G401 (cell line): ENCODE results near the gene CNTRL. TPM values are rescaled to one million over a fixed set of nuclear protein-coding genes. Genes with fewer than 3 reads are reported as not detected.
"Not testable (repeated sequence)": the region's sequence is repeated elsewhere in the genome, so short reads cannot be mapped to it uniquely, and the experiment has no call there.

Experiments
- DNase-seq: peaks from one replicate; pipeline ENCODE4 v3.0.0-alpha.2; 2015; ENCODE audit warnings: low spot score
- in situ Hi-C: cut with HindIII; loops from 2 replicates; pipeline ENCODE4 v1.10.0; 2016; ENCODE audit warnings: low sequenced_read_pairs, mixed read lengths
- total RNA-seq: library from RNA; depleted of rRNA; stranded (reverse); fragments of >200 nt; shearing (Covaris generic); gene quantifications from 2 replicates; pipeline ENCODE4 v1.2.3, GENCODE V29; 2014

CNTRL gene
- total RNA-seq, 1 experiment from 2014 or later: 9.6 TPM

- no peak for DNase-seq
- in situ Hi-C loops: no loop called here
Observed at GRCh38 chr9:121168052-121168451, 93.3 kb downstream of the CNTRL start.

- in situ Hi-C loops: no loop called here
- no peak for DNase-seq
Observed at GRCh38 chr9:121169094-121169601, 94.4 kb downstream of the CNTRL start.

GRCh38 chr9:121171236-121171635, 96.5 kb downstream of the CNTRL start:
- in situ Hi-C loops: no loop called here

GRCh38 chr9:121172726-121173487, 98.2 kb downstream of the CNTRL start:
- DNase-seq: no peak
- in situ Hi-C loops: no loop called here

More at GRCh38 chr9:121171236-121171635, 96.5 kb downstream of the CNTRL start:
- DNase-seq: no peak

GRCh38 chr9:121173501-121173900, 98.7 kb downstream of the CNTRL start:
- in situ Hi-C loops: no loop called here

GRCh38 chr9:121178676-121179372, 104.1 kb downstream of the CNTRL start:
- in situ Hi-C loops: no loop called here
- no peak for DNase-seq

More at GRCh38 chr9:121173501-121173900, 98.7 kb downstream of the CNTRL start:
- no peak for DNase-seq

- in situ Hi-C loops: not testable (repeated sequence)
Observed at GRCh38 chr9:121179373-121179721, 104.6 kb downstream of the CNTRL start.

GRCh38 chr9:121179930-121180681, 105.4 kb downstream of the CNTRL start:
- no peak for DNase-seq
- in situ Hi-C loops: no loop called here

More at GRCh38 chr9:121179373-121179721, 104.6 kb downstream of the CNTRL start:
- DNase-seq: not testable (repeated sequence)

- DNase-seq: no peak
- in situ Hi-C loops: no loop called here
Observed at GRCh38 chr9:121182101-121182836, 107.5 kb downstream of the CNTRL start.

- DNase-seq: no peak
- in situ Hi-C loops: no loop called here
Observed at GRCh38 chr9:121182989-121183388, 108.2 kb downstream of the CNTRL start.

GRCh38 chr9:121183666-121184423, 109.1 kb downstream of the CNTRL start:
- in situ Hi-C loops: no loop called here
- DNase-seq: no peak

GRCh38 chr9:121184463-121184862, 109.7 kb downstream of the CNTRL start:
- in situ Hi-C loops: no loop called here
- DNase-seq: no peak

- in situ Hi-C loops: no loop called here
- no peak for DNase-seq
Observed at GRCh38 chr9:121185178-121185745, 110.5 kb downstream of the CNTRL start.

GRCh38 chr9:121185774-121186403, 111.1 kb downstream of the CNTRL start:
- no peak for DNase-seq
- in situ Hi-C loops: no loop called here

GRCh38 chr9:121187636-121188305, 113.0 kb downstream of the CNTRL start:
- no peak for DNase-seq
- in situ Hi-C loops: no loop called here

- no peak for DNase-seq
- in situ Hi-C loops: no loop called here
Observed at GRCh38 chr9:121189006-121189405, 114.3 kb downstream of the CNTRL start.

GRCh38 chr9:121189660-121190059, 114.9 kb downstream of the CNTRL start:
- in situ Hi-C loops: no loop called here
- no peak for DNase-seq
